Hematopoietic multipotent progenitor cell treated with erythropoietin and hydrocortisone succinate and interleukin-3 and kit ligand, for 17 days (in vitro differentiated cells): ENCODE measurements around the gene BLVRB.
"Not testable (repeated sequence)": the region's sequence is repeated elsewhere in the genome, so short reads cannot be mapped to it uniquely, and the experiment has no call there.

Source experiments
- DNase-seq: peaks from one replicate; pipeline ENCODE4 v3.0.0-alpha.2; 2015; ENCODE audit warnings: low spot score

Gene BLVRB

GRCh38 chr19:40422748-40423566 is 42.6 kb downstream of the BLVRB start:
- no peak for DNase-seq

DNA sequence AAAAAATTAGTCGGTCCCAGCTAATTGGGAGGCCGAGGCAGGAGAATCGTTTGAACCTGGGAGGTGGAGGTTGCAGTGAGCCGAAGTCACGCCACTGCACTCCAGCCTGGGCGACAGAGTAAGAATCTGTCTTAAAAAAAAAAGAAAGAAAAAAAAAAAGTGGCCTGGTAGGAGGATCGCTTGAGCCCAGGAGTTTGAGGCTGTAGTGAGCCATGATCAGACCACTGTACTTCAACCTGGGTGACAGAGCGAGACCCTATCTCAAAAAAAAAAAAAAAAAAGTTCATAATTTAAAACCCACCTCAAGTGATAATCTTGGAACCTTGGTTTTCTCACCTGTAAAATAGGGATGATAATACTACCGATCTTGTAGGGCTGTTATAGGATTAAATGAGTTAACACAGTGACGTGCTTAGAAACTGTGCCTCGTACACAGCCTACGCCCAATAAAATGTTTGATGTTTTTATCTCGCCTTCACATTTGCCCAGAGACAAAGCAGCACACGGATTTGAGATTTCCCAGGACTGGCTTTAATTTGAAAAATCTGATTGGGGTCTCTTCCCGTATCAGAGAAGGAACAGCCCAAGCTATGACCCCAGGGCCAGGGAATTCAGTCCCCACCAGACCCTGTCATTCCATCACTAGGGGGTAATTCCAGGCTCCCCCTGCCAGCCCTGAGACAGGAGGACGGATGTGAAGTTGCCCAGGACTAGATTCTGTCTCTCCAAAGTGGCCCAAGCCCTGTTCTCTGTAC is 43.4 kb downstream of the BLVRB start:
- peak; percentile 60 for DNase-seq

DNA sequence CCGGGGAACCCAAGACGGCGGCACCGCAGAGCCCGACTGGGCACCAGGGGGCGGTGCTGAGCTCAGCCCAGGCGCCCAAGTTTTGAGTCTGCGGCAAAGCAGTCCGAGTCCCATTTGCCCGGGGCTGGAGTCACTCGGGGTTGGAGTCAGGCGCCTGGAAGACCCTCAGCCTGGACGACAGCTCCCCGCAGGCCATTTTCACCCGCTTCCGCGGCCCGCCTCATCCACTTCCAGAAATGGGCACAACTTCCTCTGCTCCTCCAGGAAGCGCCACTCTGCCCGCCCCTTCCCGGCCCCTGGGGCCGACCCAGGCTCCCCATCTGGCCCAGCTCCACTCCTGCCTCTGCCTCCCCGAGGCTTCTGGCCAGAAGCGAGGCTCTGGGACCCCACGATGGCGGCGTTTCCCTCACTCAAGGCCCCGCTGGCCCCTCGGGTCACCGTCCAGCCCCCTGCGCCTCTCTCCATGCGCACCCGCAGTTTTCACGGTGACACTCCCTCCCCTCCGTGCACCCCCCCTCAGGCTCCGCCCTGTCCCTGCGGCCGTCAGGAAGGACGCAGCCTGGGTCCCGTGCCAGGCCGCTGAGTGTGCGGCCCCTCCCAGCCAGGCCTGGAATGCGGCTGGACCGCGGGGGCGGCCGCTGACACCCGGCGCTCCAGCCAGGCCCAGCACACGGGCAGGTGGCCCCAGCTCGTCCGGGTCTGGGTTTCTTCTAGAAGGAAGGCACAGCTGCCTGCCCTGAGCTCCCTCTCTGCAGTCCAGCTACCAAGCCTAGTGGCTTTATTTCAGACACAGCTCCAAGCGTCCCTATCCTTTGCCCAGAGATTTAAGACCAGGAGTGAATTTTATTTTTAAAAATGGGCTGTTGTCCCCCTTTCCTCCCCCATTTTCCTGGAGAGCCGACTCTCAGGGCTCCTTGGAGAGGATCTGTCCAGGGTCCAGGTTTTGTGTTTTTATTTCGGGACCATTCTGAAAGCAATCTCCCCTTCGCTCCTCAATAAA is 44.5 kb downstream of the BLVRB start:
- peak; percentile 89 for DNase-seq

DNA sequence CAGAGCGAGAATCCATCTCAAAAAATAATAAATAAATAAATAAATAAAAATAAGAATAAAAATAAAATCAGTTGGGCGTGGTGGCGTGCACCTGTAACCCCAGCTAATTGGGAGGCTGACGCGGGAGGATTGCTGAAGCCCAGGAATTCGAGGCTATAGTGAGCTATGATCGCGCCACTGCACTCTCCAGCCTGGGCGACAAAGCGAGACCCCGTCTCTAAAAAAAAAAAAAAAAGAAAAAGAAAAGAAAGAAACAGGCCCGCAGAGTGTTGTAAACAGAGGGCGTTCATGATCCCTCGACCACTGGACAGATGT is 45.1 kb downstream of the BLVRB start:
- DNase-seq: no peak

DNA sequence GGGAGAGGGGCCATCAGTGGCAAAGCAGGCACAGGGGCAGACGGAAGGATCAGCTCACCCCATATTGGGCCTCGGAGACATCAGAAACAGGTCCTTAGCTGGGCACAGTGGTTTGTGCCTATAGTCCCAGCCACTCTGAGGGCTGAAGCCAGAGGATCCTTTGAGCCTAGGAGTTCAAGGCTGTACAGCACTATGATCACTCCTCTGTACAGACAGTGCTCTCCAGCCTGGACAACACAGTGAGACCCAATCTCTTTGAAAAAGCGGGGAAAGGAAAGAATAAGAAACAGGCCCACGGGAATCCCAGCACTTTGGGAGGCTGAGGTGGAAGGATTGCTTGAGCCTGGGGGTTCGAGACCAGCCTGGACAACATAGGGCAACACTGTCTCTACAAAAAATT is 45.8 kb downstream of the BLVRB start:
- DNase-seq: no peak

GRCh38 chr19:40419066-40419612 is 46.4 kb downstream of the BLVRB start:
- no peak for DNase-seq

DNA sequence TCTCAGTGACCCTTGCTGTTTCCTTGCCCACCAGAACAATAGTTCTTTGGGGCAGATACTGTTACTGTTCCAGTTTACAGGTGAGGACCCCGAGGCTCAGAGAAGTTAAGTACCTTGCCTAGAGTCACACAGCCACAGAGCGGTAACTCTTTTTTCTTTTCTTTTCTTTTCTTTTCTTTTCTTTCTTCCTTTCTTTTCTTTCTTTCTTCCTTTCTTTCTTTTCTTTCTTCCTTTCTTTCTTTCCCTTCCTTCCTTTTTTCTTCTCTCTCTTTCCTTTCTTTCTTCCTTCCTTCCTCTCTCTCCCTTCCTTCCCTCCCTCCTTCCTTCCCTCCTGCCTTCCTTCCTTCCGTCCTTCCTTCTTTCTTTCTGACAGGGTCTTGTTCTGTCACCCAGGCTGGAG is 47.5 kb downstream of the BLVRB start:
- no peak for DNase-seq

- no peak for DNase-seq
Observed at GRCh38 chr19:40417643-40417981, 47.9 kb downstream of the BLVRB start.

- no peak for DNase-seq
Observed at GRCh38 chr19:40416918-40417642, 48.5 kb downstream of the BLVRB start.

GRCh38 chr19:40415768-40416167 is 49.8 kb downstream of the BLVRB start:
- DNase-seq: no peak

DNA sequence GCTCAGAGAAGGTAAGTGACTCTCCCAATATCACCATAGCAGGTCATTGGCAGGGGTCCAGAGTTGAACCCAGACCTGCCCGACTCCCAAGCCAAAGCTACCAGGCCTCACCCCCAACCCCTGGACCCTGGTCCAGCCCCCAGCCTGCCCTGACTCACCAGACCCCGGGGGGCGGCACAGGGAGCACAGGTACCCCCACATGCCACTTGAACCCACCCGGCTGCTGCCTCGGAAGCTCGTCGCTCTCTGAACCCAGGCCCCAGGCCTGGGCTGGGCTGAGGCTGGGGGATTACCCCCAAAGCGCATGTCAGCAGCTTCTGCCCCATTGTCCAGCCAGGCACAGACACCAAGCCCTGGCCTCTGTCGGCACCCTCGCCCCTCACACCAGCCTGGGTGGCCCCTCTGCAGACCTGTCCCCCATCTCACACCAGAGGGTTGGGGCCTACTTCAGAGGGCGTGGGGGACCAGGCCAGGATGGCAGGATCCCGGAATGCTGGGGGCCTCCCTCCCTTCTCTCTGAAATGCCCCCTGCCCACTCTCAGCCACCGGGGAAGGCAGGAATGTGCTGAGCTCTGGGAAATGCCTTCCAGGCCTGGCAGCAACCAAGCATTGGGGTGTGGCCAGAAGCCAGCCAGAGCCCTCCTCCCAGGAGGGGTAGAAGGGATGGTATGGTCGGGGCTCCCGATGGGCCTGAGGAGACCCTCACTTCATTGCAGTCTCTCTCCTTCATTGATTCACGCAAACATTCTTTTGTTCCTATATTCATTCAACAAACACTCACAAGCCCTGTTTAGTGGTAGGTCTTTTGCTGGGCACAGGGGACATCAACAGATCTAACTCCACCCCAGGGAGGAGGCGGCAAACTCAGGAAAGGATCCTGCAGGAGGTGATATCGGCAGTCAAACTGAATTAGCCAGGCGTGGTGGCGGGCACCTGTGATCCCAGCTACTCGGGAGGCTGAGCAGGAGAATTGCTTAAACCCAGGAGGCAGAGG is 50.7 kb downstream of the BLVRB start:
- DNase-seq: no peak

GRCh38 chr19:40413291-40413845 is 52.2 kb downstream of the BLVRB start, which contains the start of gene PRX:
Gene PRX (minus strand): TSS chr19:40413378. CDS start chr19:40407932, 5,446 bp downstream.
- no peak for DNase-seq

GRCh38 chr19:40412866-40413265 is 52.7 kb downstream of the BLVRB start:
- DNase-seq: no peak

DNA sequence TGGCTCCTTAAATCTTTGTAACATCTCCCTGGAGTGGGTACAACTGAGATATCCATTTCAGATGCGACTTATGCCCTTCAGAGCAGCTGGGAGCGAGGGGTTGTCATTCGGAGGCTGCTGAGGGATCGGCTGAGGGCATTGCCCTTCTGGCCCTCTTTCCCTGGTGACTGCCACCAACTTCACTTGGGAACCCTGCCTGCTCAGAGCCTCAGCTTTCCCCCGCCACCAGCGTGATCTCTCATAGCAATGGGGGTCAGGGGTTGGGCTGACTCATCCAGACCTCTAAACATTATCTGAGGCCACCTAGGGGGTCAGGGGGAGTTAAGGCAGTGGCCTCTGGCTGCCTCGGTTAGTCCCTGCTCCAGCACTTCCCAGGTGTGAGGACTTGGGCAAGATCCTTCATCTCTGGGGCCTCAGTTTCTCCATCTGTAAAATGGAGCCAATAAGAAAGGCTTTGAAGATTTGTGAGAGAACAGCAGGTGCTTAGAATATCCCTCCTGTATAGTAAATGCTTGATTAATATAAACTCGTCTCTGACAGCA is 53.5 kb downstream of the BLVRB start:
- no peak for DNase-seq

DNA sequence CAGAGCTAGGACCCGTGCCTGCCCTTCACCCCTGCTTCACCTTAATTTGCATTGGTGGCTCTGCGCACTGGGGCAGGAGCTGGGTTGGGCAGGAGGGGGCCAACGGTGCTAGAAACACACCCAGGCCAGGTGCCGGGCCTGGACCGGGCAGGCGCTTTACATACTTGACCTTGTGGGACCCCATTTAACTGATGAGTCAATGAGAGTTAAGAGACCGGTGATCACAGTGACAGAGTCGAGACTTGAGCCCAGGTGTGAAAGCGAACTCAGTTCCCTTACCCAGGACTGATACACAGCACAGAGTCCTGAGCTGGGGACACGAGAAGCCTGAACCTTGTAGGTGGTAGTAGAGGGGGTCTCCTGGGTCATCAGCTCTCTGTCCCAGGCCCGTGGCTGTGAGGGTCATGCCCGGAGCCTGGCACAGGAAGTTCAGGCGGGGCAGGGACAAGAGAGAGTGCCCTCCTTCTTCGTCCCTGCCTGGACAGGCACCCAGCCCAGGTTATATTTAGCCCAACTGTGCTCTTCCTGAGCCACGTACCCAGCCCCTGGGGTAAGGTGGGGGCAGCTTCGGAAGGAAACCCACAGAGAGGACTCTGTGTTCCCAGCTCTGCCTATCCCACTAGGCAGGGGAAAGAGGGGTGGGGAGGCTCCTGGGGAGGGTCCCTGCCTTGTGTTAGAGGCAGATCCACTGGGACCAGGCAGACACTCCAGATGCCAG is 54.3 kb downstream of the BLVRB start:
- DNase-seq: no peak

- DNase-seq: no peak
Observed at GRCh38 chr19:40410030-40410389, 55.5 kb downstream of the BLVRB start.

GRCh38 chr19:40408598-40408925 is 57.0 kb downstream of the BLVRB start:
- DNase-seq: not testable (repeated sequence)

DNA sequence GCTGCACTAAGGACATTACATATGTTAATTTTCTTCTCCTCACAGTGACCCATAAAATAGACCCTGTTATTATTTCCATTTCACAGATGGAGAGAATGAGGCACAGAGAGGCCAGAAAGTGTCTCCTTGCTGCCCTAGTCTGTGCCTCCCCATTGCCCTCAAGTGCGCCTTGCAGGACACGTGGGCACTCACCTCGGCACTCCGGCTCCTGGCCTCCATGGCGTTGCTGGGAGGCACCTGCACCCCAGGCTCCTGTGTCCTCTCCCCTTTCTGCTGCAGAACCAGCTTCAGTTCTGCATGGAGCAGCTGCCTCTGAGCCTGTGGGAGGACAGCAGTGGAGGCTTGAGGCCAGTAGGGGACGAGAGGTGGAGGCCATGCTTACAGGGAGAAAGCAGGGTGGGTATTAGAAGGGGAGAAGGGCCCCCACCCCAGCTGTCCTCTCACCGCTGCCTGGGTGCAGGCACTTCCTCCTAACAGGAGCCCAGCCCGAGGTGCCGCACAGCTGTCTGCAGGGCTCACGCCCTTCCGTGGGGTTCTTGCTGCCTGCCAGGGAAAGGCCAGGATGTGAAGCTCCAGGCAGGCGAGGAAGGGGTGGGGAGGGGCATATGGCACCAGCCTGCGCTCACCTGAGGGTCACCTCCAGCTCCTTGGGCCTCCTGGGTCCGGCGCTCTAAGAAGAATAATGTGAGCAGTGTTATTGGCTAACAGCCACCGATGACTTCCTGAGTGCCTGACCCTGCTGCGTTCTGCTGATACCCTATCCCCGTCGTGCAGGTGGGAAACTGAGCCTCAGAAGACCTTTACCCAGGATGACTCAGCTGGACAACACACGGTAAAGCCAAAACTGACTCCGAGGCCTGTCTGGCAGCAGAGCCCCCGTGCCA is 57.6 kb downstream of the BLVRB start:
- DNase-seq: peak; percentile 65
